Measurements from ENCODE around the gene MTMR4. TPM values are rescaled to one million over a fixed set of nuclear protein-coding genes. Genes with fewer than 3 reads are reported as not detected.
"Not testable (repeated sequence)": the region's sequence is repeated elsewhere in the genome, so short reads cannot be mapped to it uniquely, and the experiment has no call there.

Gene MTMR4
- total and polyA plus RNA-seq, 3 donors from 2014 or later: 59.3 to 183 (median 146) TPM

DNA sequence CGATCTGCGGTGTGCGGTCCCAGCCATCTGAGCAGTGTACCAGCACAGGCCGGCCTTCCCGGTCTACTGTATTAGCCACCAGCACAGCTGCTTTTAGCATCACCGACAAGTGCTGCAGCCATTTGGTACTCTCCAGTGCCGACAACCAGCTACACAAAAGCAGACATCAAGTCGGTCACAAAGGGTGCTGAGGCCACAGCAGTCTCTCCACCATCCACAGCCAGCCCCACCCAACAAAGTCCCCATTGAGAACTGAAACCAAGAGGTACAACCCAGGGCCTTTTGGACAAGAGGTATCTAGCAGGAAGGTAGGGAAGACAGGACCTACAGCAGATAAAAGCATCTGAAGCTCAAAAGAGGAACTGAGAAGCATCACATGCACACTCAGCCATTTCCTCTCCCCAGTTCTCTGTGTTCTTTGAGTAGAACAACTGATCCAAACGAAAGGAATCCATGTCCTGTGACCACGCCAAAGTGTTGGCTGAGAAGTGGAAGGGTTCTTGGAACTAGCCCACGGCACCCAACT, 9.5 kb downstream of the MTMR4 start:
- Histone ChIP-seq H3K27me3 (no peaks in the 10 kb centered on the region), H3K4me3 (no peak overlapping the region), H3K36me3 (ENCODE audit: low read depth, missing control alignments) (no peaks in the 10 kb centered on the region), H3K4me1 (peaks cover 33% of the 10 kb centered on the region), H3K9me3 (no peaks in the 10 kb centered on the region), H3K27ac (peak overlapping the region in 1 of 2 donors; percentile 58)
- DNase-seq: no peak
- TF ChIP-seq, protein P1, sequence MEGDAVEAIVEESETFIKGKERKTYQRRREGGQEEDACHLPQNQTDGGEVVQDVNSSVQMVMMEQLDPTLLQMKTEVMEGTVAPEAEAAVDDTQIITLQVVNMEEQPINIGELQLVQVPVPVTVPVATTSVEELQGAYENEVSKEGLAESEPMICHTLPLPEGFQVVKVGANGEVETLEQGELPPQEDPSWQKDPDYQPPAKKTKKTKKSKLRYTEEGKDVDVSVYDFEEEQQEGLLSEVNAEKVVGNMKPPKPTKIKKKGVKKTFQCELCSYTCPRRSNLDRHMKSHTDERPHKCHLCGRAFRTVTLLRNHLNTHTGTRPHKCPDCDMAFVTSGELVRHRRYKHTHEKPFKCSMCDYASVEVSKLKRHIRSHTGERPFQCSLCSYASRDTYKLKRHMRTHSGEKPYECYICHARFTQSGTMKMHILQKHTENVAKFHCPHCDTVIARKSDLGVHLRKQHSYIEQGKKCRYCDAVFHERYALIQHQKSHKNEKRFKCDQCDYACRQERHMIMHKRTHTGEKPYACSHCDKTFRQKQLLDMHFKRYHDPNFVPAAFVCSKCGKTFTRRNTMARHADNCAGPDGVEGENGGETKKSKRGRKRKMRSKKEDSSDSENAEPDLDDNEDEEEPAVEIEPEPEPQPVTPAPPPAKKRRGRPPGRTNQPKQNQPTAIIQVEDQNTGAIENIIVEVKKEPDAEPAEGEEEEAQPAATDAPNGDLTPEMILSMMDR (IDR thresholded peaks at IDR 0.05): no peak
- no peak for TF ChIP-seq POLR2A (IDR thresholded peaks at IDR 0.05)
- intact Hi-C loops (cut with DNase I; ENCODE audit: low total_unique reads): no loop called here
- 77 to 85% methylated on average over 10 to 11 of the region's 11 CpGs for WGBS, 2 donors

- peak; percentile 11 for DNase-seq
- no peaks in the 10 kb centered on the region for H3K27me3 ChIP-seq
- no peaks in the 10 kb centered on the region for H3K9me3 ChIP-seq
- H3K36me3 ChIP-seq (ENCODE audit: low read depth, missing control alignments): no peaks in the 10 kb centered on the region
- H3K4me1 ChIP-seq: peaks cover 33% of the 10 kb centered on the region
- no peak overlapping the region for H3K4me3 ChIP-seq
- no peak for TF ChIP-seq POLR2A (IDR thresholded peaks at IDR 0.05)
- TF ChIP-seq, protein P1 (IDR thresholded peaks at IDR 0.05): no peak
- peak overlapping the region; percentile 46 to 79 for H3K27ac ChIP-seq
- intact Hi-C loops (cut with DNase I; ENCODE audit: low total_unique reads): no loop called here
- WGBS, 2 donors: 93 to 95% methylated on average over 8 of the region's 8 CpGs
Measured at GRCh38 chr17:58503866-58504265, 10.6 kb downstream of the MTMR4 start.

- 55 to 68% methylated on average over 6 of the region's 6 CpGs for WGBS, 2 donors
- H3K27me3 ChIP-seq; H3K36me3 ChIP-seq (ENCODE audit: low read depth, missing control alignments); intact Hi-C loops (cut with DNase I; ENCODE audit: low total_unique reads); H3K4me3 ChIP-seq; H3K9me3 ChIP-seq: not testable (repeated sequence)
- peak overlapping the region; percentile 53 to 79 for H3K27ac ChIP-seq
- peak; percentile 76 for DNase-seq
- peaks cover 33% of the 10 kb centered on the region for H3K4me1 ChIP-seq
Measured at GRCh38 chr17:58503134-58503533, 11.3 kb downstream of the MTMR4 start.

- H3K36me3 ChIP-seq (ENCODE audit: low read depth, missing control alignments): no peaks in the 10 kb centered on the region
- peaks cover 33% of the 10 kb centered on the region for H3K4me1 ChIP-seq
- TF ChIP-seq, protein P1 (IDR thresholded peaks at IDR 0.05): no peak
- TF ChIP-seq POLR2A (IDR thresholded peaks at IDR 0.05): no peak
- no peak overlapping the region for H3K4me3 ChIP-seq
- no peak for DNase-seq
- intact Hi-C loops (cut with DNase I; ENCODE audit: low total_unique reads): no loop called here
- WGBS, 2 donors: 91 to 92% methylated on average over 7 of the region's 7 CpGs
- H3K27me3 ChIP-seq: no peaks in the 10 kb centered on the region
- H3K9me3 ChIP-seq: no peaks in the 10 kb centered on the region
- H3K27ac ChIP-seq: peak overlapping the region; percentile 36 to 53
Measured at GRCh38 chr17:58501451-58501850, 13.0 kb downstream of the MTMR4 start.

- no peak for DNase-seq
- WGBS, 2 donors: 89% methylated on average over 6 of the region's 6 CpGs
- H3K4me3 ChIP-seq: no peak overlapping the region
- peaks cover 18% of the 10 kb centered on the region for H3K4me1 ChIP-seq
- H3K36me3 ChIP-seq (ENCODE audit: low read depth, missing control alignments): no peaks in the 10 kb centered on the region
- intact Hi-C loops (cut with DNase I; ENCODE audit: low total_unique reads): no loop called here
- no peak overlapping the region for H3K27ac ChIP-seq
- TF ChIP-seq, protein P1 (IDR thresholded peaks at IDR 0.05): no peak
- no peak for TF ChIP-seq POLR2A (IDR thresholded peaks at IDR 0.05)
- H3K27me3 ChIP-seq: no peaks in the 10 kb centered on the region
- H3K9me3 ChIP-seq: no peaks in the 10 kb centered on the region
Measured at GRCh38 chr17:58498177-58498828, 16.1 kb downstream of the MTMR4 start.

Data from testis (tissue), 3 donors.